Neural cell (in vitro differentiated cells): ENCODE results near the gene SMARCA4.
"Not testable (repeated sequence)": the region's sequence is repeated elsewhere in the genome, so short reads cannot be mapped to it uniquely, and the experiment has no call there.

Experiments used
- EP300 ChIP-seq: fragments of 450-650 bp; conservative IDR thresholded peaks from 2 replicates; pipeline ENCODE4 v1.6.1; 2014; ENCODE audit warnings: antibody characterized with exemption, mild to moderate bottlenecking, moderate library complexity; ENCODE audit not compliant: poor library complexity, severe bottlenecking
- EZH2 ChIP-seq: fragments of 200-600, 300-800 bp; shearing (Covaris generic), sonication (generic); IDR thresholded peaks from 2 replicates; pipeline ENCODE4 v1.6.1; 2014; ENCODE audit warnings: antibody characterized with exemption, low read length, borderline replicate concordance, mild to moderate bottlenecking; ENCODE audit not compliant: insufficient read depth, poor library complexity, severe bottlenecking
- POLR2AphosphoS5 ChIP-seq: IDR thresholded peaks from 2 replicates; pipeline ENCODE4 v1.6.1; 2012
- RAD21 ChIP-seq: fragments of 450-650 bp; conservative IDR thresholded peaks from 2 replicates; pipeline ENCODE4 v1.6.1; 2014; ENCODE audit warnings: antibody characterized with exemption, mild to moderate bottlenecking, moderate library complexity
- SMC3 ChIP-seq: fragments of 450-650 bp; conservative IDR thresholded peaks from 2 replicates; pipeline ENCODE4 v1.6.1; 2014; ENCODE audit warnings: antibody characterized with exemption, mild to moderate bottlenecking, moderate library complexity; ENCODE audit not compliant: poor library complexity
- TAF1 ChIP-seq: IDR thresholded peaks from 2 replicates; pipeline ENCODE4 v1.6.1; 2012; ENCODE audit warnings: low read depth
- TF ChIP-seq, protein P1 (sequence below): IDR thresholded peaks from 2 replicates; pipeline ENCODE4 v1.6.1; 2012; ENCODE audit warnings: borderline replicate concordance
- TF ChIP-seq, protein P2 (sequence below): fragments of 450-650 bp; IDR thresholded peaks from 2 replicates; pipeline ENCODE4 v1.5.1; 2014; ENCODE audit warnings: antibody characterized with exemption, mild to moderate bottlenecking, moderate library complexity; ENCODE audit not compliant: poor library complexity, severe bottlenecking

DNA sequence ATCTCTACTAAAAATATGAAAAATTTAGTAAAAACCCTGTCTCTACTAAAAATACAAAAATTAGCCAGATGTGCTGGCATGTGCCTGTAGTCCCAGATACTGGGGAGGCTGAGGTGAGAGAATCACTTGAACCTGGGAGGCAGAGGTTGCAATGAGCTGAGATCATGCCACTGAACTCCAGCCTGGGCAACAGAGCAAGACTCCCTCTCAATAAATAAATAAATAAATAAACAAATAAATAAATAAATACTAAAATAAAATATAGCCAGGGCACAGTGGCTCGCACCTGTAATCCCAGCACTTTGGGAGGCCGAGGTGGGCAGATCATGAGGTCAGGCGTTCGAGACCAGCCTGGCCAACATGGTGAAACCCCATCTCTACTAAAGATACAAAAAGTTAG, 17.4 kb upstream of the SMARCA4 start:
- TF ChIP-seq, protein P1, sequence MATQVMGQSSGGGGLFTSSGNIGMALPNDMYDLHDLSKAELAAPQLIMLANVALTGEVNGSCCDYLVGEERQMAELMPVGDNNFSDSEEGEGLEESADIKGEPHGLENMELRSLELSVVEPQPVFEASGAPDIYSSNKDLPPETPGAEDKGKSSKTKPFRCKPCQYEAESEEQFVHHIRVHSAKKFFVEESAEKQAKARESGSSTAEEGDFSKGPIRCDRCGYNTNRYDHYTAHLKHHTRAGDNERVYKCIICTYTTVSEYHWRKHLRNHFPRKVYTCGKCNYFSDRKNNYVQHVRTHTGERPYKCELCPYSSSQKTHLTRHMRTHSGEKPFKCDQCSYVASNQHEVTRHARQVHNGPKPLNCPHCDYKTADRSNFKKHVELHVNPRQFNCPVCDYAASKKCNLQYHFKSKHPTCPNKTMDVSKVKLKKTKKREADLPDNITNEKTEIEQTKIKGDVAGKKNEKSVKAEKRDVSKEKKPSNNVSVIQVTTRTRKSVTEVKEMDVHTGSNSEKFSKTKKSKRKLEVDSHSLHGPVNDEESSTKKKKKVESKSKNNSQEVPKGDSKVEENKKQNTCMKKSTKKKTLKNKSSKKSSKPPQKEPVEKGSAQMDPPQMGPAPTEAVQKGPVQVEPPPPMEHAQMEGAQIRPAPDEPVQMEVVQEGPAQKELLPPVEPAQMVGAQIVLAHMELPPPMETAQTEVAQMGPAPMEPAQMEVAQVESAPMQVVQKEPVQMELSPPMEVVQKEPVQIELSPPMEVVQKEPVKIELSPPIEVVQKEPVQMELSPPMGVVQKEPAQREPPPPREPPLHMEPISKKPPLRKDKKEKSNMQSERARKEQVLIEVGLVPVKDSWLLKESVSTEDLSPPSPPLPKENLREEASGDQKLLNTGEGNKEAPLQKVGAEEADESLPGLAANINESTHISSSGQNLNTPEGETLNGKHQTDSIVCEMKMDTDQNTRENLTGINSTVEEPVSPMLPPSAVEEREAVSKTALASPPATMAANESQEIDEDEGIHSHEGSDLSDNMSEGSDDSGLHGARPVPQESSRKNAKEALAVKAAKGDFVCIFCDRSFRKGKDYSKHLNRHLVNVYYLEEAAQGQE = not testable (repeated sequence)
- TF ChIP-seq, protein P2, sequence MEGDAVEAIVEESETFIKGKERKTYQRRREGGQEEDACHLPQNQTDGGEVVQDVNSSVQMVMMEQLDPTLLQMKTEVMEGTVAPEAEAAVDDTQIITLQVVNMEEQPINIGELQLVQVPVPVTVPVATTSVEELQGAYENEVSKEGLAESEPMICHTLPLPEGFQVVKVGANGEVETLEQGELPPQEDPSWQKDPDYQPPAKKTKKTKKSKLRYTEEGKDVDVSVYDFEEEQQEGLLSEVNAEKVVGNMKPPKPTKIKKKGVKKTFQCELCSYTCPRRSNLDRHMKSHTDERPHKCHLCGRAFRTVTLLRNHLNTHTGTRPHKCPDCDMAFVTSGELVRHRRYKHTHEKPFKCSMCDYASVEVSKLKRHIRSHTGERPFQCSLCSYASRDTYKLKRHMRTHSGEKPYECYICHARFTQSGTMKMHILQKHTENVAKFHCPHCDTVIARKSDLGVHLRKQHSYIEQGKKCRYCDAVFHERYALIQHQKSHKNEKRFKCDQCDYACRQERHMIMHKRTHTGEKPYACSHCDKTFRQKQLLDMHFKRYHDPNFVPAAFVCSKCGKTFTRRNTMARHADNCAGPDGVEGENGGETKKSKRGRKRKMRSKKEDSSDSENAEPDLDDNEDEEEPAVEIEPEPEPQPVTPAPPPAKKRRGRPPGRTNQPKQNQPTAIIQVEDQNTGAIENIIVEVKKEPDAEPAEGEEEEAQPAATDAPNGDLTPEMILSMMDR = not testable (repeated sequence)
- TF ChIP-seq RAD21, POLR2AphosphoS5, SMC3, EP300, EZH2, TAF1: not testable (repeated sequence)
